MM.1S (cell line): ENCODE measurements around the gene TMEM271.

Experiments
- EZH2 ChIP-seq: fragments of 300-600 bp; sonication (generic); optimal IDR thresholded peaks from 2 replicates; pipeline ENCODE3; 2017; ENCODE audit warnings: low read depth, mild to moderate bottlenecking, antibody characterized with exemption, low read length, mixed read lengths
- EZH2phosphoT487 ChIP-seq: fragments of 300-600 bp; sonication (generic); IDR thresholded peaks from 2 replicates; pipeline ENCODE4 v1.6.1; 2018; ENCODE audit warnings: antibody characterized with exemption, low read length
- TF ChIP-seq, protein P1 (sequence below): fragments of 300-600 bp; sonication (generic); IDR thresholded peaks from 2 replicates; pipeline ENCODE4 v1.5.1; 2016; ENCODE audit warnings: antibody characterized with exemption, low read length, mixed read lengths

DNA sequence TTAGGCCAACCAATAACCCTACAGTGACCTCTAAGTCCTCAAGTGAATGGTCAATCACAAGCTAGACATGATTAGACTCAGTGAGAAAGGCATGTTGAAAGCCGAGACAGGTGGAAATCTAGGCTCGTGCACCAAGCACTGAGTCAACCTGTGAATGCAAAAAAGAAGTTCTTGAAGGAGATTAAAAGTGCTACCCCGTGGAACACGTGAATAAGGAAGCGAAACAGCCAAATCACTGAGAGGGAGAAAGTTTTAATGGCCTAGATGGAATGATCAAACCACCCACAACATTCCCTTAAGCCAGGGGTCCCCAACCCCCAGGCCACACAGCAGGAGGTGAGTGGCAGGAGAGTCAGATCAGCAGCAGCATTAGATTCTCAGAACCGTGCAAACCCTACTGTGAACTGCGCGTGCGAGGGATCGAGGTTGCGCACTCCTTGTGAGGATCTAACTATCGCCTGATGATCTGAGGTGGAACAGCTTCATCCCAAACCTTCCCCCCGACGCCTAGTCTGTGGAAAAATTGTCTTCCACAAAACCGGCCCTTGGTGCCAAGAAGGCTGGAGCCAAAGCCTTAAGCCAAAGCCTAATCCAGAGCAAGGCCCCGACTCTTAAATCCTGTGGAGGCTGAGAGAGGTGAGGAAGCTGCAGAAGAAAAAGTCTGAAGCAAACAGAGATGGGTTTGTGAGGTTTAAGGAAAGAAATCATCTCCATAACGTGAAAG lies 29.8 kb upstream of the TMEM271 start:
- TF ChIP-seq, protein P1, sequence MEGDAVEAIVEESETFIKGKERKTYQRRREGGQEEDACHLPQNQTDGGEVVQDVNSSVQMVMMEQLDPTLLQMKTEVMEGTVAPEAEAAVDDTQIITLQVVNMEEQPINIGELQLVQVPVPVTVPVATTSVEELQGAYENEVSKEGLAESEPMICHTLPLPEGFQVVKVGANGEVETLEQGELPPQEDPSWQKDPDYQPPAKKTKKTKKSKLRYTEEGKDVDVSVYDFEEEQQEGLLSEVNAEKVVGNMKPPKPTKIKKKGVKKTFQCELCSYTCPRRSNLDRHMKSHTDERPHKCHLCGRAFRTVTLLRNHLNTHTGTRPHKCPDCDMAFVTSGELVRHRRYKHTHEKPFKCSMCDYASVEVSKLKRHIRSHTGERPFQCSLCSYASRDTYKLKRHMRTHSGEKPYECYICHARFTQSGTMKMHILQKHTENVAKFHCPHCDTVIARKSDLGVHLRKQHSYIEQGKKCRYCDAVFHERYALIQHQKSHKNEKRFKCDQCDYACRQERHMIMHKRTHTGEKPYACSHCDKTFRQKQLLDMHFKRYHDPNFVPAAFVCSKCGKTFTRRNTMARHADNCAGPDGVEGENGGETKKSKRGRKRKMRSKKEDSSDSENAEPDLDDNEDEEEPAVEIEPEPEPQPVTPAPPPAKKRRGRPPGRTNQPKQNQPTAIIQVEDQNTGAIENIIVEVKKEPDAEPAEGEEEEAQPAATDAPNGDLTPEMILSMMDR = no peak
- TF ChIP-seq EZH2 (no peak), EZH2phosphoT487 (no peak)
